IMR-90 (cell line): ENCODE data around the gene KLHL6. TPM values are rescaled to one million over a fixed set of nuclear protein-coding genes. Genes with fewer than 3 reads are reported as not detected.

Source experiments
- ATAC-seq: fragments of 200-7000 bp; cut with Tn5 transposase; 2 replicates; pipeline ENCODE4 v1.9.1; 2020; ENCODE audit warnings: low read depth, mild to moderate bottlenecking, moderate library complexity
- BruUV-seq: library from RNA; stranded (reverse); fragments of 400-500 nt; replicated peaks from 2 replicates; lab custom pipeline; 2021; lab: Mats Ljungman, UMichigan
- CTCF ChIA-PET: fragments of 300-600 bp; formaldehyde crosslinking; extraction: SDS; loops from one replicate; lab custom pipeline; 2021; ENCODE audit warnings: antibody characterized with exemption; lab: Yijun Ruan, JAX
- POLR2A ChIA-PET: fragments of 300-600 bp; sonication (Branson Sonifier 250); formaldehyde crosslinking; loops from one replicate; lab custom pipeline; 2022; ENCODE audit warnings: antibody characterized with exemption; ENCODE audit not compliant: unreplicated experiment; lab: Charles Lee
- DNase-seq: peaks from one replicate; pipeline ENCODE4 v3.0.0; 2013
- H2AFZ ChIP-seq: replicated peaks from 2 replicates; pipeline ENCODE3; 2013; ENCODE audit warnings: low read length, mild to moderate bottlenecking; ENCODE audit not compliant: poor library complexity
- H2AK5ac ChIP-seq: 2 replicates; pipeline ENCODE4 v1.6.1; 2013; ENCODE audit warnings: low read depth, low read length, inconsistent platforms
- H2AK9ac ChIP-seq: replicated peaks from 2 replicates; pipeline ENCODE3; 2013; ENCODE audit warnings: mild to moderate bottlenecking, low read depth, low read length, moderate library complexity; ENCODE audit not compliant: poor library complexity
- H2BK120ac ChIP-seq: 2 replicates; pipeline ENCODE4 v1.6.1; 2013; ENCODE audit warnings: low read depth, low read length, inconsistent platforms
- H2BK15ac ChIP-seq: 3 replicates; pipeline ENCODE4 v1.6.1; 2013; ENCODE audit warnings: low read depth, low read length, inconsistent platforms
- H2BK20ac ChIP-seq: 2 replicates; pipeline ENCODE4 v1.6.1; 2013; ENCODE audit warnings: low read depth, mild to moderate bottlenecking, inconsistent platforms, low read length, moderate library complexity
- H2BK5ac ChIP-seq: 2 replicates; pipeline ENCODE4 v1.6.1; 2013; ENCODE audit warnings: mild to moderate bottlenecking, low read depth, low read length, inconsistent platforms; ENCODE audit not compliant: poor library complexity, severe bottlenecking
- H3K14ac ChIP-seq: replicated peaks from 2 replicates; pipeline ENCODE4 v1.6.1; 2013; ENCODE audit warnings: low read depth, low read length, inconsistent platforms
- H3K18ac ChIP-seq: 2 replicates; pipeline ENCODE4 v1.6.1; 2013; ENCODE audit warnings: low read depth, low read length, control low read depth
- H3K23ac ChIP-seq: 2 replicates; pipeline ENCODE4 v1.6.1; 2013; ENCODE audit warnings: low read depth, low read length, inconsistent platforms
- H3K27ac ChIP-seq: 2 replicates; pipeline ENCODE4 v1.5.1; 2013; ENCODE audit warnings: mild to moderate bottlenecking, control low read depth, low read length; ENCODE audit not compliant: insufficient read depth
- H3K27me3 ChIP-seq: 2 replicates; pipeline ENCODE4 v1.6.1; 2013; ENCODE audit warnings: low read length; ENCODE audit not compliant: control insufficient read depth, insufficient read depth
- H3K36me3 ChIP-seq: 2 replicates; pipeline ENCODE4 v1.6.1; 2013; ENCODE audit warnings: low read length, mixed read lengths; ENCODE audit not compliant: control insufficient read depth, insufficient read depth
- H3K4ac ChIP-seq: 2 replicates; pipeline ENCODE4 v1.6.1; 2013; ENCODE audit warnings: low read depth, low read length, inconsistent platforms
- H3K4me1 ChIP-seq: 2 replicates; pipeline ENCODE4 v1.6.1; 2013; ENCODE audit warnings: low read length, mixed read lengths; ENCODE audit not compliant: control insufficient read depth, insufficient read depth
- H3K4me2 ChIP-seq: 2 replicates; pipeline ENCODE4 v1.6.1; 2013; ENCODE audit warnings: low read depth, mild to moderate bottlenecking, control low read depth, low read length, moderate library complexity
- H3K4me3 ChIP-seq: 2 replicates; pipeline ENCODE4 v1.5.1; 2013; ENCODE audit warnings: low read depth, mild to moderate bottlenecking, control low read depth, low read length, moderate library complexity; ENCODE audit not compliant: insufficient read depth
- H3K56ac ChIP-seq: 2 replicates; pipeline ENCODE4 v1.6.1; 2013; ENCODE audit warnings: low read length, inconsistent platforms; ENCODE audit not compliant: insufficient read depth; ENCODE audit errors: extremely low read depth
- H3K79me1 ChIP-seq, 2 experiments: 2 replicates each; pipeline ENCODE4 v1.6.1; 2013; ENCODE audit warnings: low read length in 2 of 2, inconsistent platforms in 1 of 2, low read depth in 1 of 2
- H3K9ac ChIP-seq: 2 replicates; pipeline ENCODE4 v1.6.1; 2013; ENCODE audit warnings: low read depth, low read length, control low read depth
- H3K9me1 ChIP-seq: 2 replicates; pipeline ENCODE4 v1.6.1; 2013; ENCODE audit warnings: low read length, inconsistent platforms; ENCODE audit not compliant: insufficient read depth
- H3K9me3 ChIP-seq: 2 replicates; pipeline ENCODE4 v1.6.1; 2013; ENCODE audit warnings: low read length; ENCODE audit not compliant: control insufficient read depth, insufficient read depth
- H4K20me1 ChIP-seq: 2 replicates; pipeline ENCODE4 v1.6.1; 2013; ENCODE audit warnings: low read length, inconsistent platforms; ENCODE audit not compliant: insufficient read depth
- H4K5ac ChIP-seq: 2 replicates; pipeline ENCODE4 v1.6.1; 2013; ENCODE audit warnings: mild to moderate bottlenecking, low read depth, low read length, control low read depth
- H4K8ac ChIP-seq, 2 experiments: 2 replicates each; pipeline ENCODE4 v1.6.1; 2013; ENCODE audit warnings: low read depth in 2 of 2, low read length in 2 of 2, control low read depth in 1 of 2, inconsistent platforms in 1 of 2
- H4K91ac ChIP-seq: 2 replicates; pipeline ENCODE4 v1.6.1; 2013; ENCODE audit warnings: low read depth, low read length, inconsistent platforms; ENCODE audit not compliant: insufficient read depth
- CHD1 ChIP-seq: IDR thresholded peaks from 2 replicates; pipeline ENCODE4 v1.6.1; 2012; ENCODE audit warnings: low read depth, low read length, improper control_type of control experiment
- MAFK ChIP-seq: IDR thresholded peaks from 2 replicates; pipeline ENCODE4 v1.6.1; 2012; ENCODE audit warnings: low read depth, low read length, improper control_type of control experiment
- POLR2A ChIP-seq: IDR thresholded peaks from 2 replicates; pipeline ENCODE4 v1.6.1; 2012; ENCODE audit warnings: mild to moderate bottlenecking, low read depth, low read length
- RCOR1 ChIP-seq: IDR thresholded peaks from 2 replicates; pipeline ENCODE4 v1.6.1; 2012; ENCODE audit warnings: mild to moderate bottlenecking, low read length, improper control_type of control experiment; ENCODE audit not compliant: insufficient replicate concordance
- RFX5 ChIP-seq: IDR thresholded peaks from 2 replicates; pipeline ENCODE4 v1.8.0; 2012; ENCODE audit warnings: low read depth, mild to moderate bottlenecking, low read length, moderate library complexity
- WGBS, 2 experiments: methylation state at CpG; one replicate each; pipeline versions ENCODE4 v1.1.5 to v1.1.7; 2013; ENCODE audit warnings: missing lambda C conversion rate in 2 of 2; ENCODE audit not compliant: insufficient read length in 1 of 2; ENCODE audit errors: extremely low coverage in 2 of 2; 5-methylcytosine and 5-hydroxymethylcytosine counted together
- dilution Hi-C: fragments of 300-500 bp; cut with HindIII; formaldehyde crosslinking; loops from one replicate; pipeline ENCODE4 v1.14.3; 2018; ENCODE audit warnings: low sequenced_read_pairs; ENCODE audit not compliant: unreplicated experiment
- in situ Hi-C: fragments of 300-500 bp; cut with MboI; formaldehyde crosslinking; loops from 3 replicates; pipeline ENCODE4 v1.14.3; 2019; ENCODE audit warnings: low sequenced_read_pairs, inconsistent platforms, mixed read lengths
- intact Hi-C: fragments of 100-400 bp; cut with micrococcal nuclease; formaldehyde crosslinking; loops from 2 replicates; pipeline ENCODE4 v1.10.0; 2022
- polyA plus RNA-seq, 3 experiments: library from polyadenylated mRNA; depleted of rRNA; stranded (reverse); fragments of >200 nt; gene quantifications; 2 replicates each; pipeline ENCODE4 v1.2.3, GENCODE V29; 2012; ENCODE audit warnings: low replicate concordance in 1 of 3
- total RNA-seq: library from RNA; depleted of rRNA; stranded (reverse); fragments of >200 nt; gene quantifications from 2 replicates; pipeline ENCODE4 v1.2.3, GENCODE V29; 2012
- TF ChIP-seq, protein P1 (sequence below): conservative IDR thresholded peaks from 2 replicates; pipeline ENCODE4 v1.5.1; 2012; ENCODE audit warnings: mild to moderate bottlenecking, low read depth, low read length, improper control_type of control experiment

KLHL6 gene
- total and polyA plus RNA-seq, 2 of the 4 experiments (the other 2 are of a cell fraction), result not detected

DNA sequence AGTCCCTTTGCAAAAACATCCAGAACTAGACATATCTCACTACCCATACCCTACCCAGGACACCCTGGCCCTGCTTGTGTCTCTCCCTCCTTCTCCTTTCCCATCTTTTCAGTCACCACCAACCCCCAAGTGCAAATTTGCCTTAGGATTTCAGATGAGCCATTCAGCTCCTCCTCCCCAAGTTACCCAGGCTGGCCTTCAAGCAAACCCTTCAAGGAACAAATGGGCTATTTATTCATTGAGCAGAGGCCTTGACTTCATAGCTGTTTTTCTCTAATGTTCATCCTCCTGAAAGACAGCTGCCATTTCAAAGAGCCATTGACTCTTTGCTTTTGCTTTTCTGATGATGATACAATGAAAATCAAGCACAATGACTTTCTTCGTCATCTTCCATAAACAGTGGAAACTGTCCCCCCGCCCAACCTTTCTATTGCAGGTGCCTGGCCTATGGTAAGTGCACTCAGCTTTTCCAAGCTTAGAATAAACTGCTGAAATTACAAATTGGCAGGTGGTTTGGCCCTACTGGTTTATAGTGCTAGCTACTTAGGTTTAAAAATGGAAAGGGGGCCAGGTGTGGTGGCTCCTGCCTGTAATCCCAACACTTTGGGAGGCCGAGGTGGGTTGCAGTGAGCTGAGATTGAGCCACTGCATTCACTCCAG, 26.1 kb upstream of the KLHL6 start:
- Histone ChIP-seq H3K4me2 (no peak overlapping the region), H3K9ac (no peak overlapping the region), H3K56ac (no peak overlapping the region), H4K20me1 (no peaks in the 10 kb centered on the region), H2BK20ac (no peak overlapping the region), H3K9me1 (0 out of 2 replicates have a peak, but pooled peaks cover 3% of the 10 kb centered on the region), H3K27ac (no peak overlapping the region), H2BK15ac (no peak overlapping the region), H3K23ac (no peak overlapping the region), H3K36me3 (no peaks in the 10 kb centered on the region), H4K91ac (no peak overlapping the region), H3K27me3 (peaks cover 29% of the 10 kb centered on the region), H3K4ac (no peak overlapping the region), H3K79me1 (no peaks in the 10 kb centered on the region), H3K14ac (no peak overlapping the region), H2BK5ac (no peak overlapping the region), H2BK120ac (no peak overlapping the region), H3K18ac (no peak overlapping the region), H2AK9ac (no peak overlapping the region), H4K5ac (no peak overlapping the region), H3K9me3 (no peaks in the 10 kb centered on the region), H2AFZ (no peak overlapping the region), H3K4me3 (no peak overlapping the region), H2AK5ac (no peak overlapping the region), H3K4me1 (peaks cover 8% of the 10 kb centered on the region; the same call in 1 of the 2 replicates), H4K8ac (no peak overlapping the region)
- BruUV-seq, result no TSS peak
- in situ Hi-C loops, result no loop called here
- dilution Hi-C loops, result no loop called here
- intact Hi-C loops, result loop anchor here (5.0 kb wide), 1 partner anchor 114 kb away; no protein-coding TSS in a partner anchor
- TF ChIP-seq CHD1, result no peak
- TF ChIP-seq RCOR1, result no peak
- TF ChIP-seq POLR2A, result no peak
- TF ChIP-seq RFX5, result no peak
- TF ChIP-seq, protein P1, sequence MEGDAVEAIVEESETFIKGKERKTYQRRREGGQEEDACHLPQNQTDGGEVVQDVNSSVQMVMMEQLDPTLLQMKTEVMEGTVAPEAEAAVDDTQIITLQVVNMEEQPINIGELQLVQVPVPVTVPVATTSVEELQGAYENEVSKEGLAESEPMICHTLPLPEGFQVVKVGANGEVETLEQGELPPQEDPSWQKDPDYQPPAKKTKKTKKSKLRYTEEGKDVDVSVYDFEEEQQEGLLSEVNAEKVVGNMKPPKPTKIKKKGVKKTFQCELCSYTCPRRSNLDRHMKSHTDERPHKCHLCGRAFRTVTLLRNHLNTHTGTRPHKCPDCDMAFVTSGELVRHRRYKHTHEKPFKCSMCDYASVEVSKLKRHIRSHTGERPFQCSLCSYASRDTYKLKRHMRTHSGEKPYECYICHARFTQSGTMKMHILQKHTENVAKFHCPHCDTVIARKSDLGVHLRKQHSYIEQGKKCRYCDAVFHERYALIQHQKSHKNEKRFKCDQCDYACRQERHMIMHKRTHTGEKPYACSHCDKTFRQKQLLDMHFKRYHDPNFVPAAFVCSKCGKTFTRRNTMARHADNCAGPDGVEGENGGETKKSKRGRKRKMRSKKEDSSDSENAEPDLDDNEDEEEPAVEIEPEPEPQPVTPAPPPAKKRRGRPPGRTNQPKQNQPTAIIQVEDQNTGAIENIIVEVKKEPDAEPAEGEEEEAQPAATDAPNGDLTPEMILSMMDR, result no peak
- no peak for TF ChIP-seq MAFK
- no peak for ATAC-seq
- DNase-seq, result no peak
- WGBS, 2 experiments, result no CpG with 5 or more reads among the region's 3 CpGs
- ChIA-PET CTCF (no interaction called here), POLR2A (no interaction called here)
